ENCODE results near the gene CFAP45.
A peak's percentile ranks its signal among the peaks of the same experiment; 100 is the strongest.

The CFAP45 gene

DNA sequence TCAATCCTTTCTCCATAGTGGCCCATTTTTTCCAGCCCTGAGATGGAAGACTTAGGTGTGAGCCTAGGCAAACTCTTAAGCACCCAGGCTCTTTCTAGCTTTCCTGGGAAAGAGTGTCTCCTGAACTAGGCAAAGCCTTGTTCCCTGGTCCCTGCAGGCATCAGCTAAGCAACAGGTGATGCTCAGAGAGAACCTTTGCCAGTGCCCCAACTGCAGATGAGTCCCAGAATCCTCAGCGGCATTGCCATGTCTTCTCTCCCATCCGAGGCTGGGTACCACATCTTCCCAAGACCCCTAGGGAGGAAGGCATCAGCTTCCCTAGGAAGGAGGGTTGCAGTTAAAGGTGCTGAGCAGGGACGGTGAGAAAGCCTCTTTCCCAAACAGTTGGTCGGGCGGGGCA, 29.3 kb downstream of the CFAP45 start:
- DNase-seq: no peak

DNA sequence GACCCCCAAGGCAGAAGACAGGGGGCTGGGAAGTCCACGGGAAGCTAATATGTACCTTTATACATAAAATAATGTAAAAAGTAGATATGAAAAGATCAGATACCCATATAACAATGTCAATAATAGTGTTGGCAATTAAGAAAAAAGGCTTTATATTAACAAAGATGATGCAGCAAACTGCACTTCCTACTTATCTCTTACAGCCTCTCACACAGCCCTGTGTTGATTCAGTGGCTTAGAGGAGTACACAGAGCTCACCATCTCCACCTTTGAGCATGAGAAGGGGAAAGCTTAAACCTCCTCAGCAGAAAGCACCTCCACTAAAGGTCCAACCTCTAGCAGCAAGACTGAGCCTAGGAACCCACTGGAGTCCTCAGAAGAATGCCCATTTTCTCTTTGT, 30.4 kb downstream of the CFAP45 start:
- no peak for DNase-seq

DNA sequence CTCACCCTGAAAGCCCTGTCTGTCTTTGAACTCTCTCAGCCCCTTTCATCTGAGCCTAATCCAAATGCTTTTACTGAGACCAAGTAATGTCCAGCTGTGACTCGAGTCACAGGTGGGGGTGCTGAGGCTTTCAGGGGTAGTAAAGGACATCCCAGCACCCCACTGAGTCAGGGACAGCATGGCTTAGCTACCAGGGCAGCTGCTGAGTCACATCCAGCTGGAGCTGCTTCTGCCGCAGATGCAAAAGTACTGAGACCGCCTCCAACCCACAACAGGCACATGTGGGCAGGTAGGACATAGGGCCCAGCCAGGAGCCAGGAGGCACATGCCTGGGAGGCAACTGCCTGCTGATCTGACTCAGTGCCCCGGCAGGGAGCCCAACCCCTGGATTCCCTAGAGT, 30.8 kb downstream of the CFAP45 start:
- DNase-seq: peak; percentile 74

DNA sequence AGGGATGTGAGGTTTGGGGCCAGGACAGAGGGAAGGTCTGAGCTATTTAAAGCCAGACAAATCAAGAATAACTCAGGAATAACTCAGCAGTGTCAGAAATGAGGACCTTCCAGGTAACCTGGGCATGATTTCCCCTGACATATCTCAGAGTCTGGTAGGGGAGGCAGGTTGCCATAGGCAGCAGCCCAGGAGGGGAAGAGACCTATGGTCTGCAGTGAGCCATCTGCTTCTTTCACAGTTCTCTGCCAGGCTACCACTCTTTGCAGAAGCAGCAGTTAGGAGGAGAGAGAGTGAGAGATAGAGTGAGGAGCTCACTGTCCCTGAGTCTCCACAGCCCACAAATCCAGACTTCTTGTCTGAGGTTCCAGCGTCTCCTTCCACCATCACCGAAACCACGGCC, 31.2 kb downstream of the CFAP45 start:
- DNase-seq: no peak

DNA sequence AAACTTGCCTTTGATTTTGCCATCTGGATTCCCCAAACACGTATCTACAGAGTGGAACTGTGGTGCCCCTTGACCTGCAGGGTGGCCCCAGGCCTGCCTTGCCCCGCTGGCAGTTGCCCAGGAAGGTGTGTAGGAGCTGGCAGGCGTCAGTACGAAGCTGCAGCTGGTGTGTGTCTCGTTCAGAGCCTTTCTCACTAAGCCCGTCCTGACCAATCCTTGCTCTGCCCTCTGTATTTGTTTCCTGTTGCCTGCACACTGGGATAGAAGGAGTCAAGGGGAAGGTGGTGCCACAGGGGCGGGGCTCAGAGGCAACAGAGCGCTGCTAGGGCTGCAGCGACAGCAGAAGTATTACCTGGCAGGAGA, 32.3 kb downstream of the CFAP45 start:
- DNase-seq: no peak

DNA sequence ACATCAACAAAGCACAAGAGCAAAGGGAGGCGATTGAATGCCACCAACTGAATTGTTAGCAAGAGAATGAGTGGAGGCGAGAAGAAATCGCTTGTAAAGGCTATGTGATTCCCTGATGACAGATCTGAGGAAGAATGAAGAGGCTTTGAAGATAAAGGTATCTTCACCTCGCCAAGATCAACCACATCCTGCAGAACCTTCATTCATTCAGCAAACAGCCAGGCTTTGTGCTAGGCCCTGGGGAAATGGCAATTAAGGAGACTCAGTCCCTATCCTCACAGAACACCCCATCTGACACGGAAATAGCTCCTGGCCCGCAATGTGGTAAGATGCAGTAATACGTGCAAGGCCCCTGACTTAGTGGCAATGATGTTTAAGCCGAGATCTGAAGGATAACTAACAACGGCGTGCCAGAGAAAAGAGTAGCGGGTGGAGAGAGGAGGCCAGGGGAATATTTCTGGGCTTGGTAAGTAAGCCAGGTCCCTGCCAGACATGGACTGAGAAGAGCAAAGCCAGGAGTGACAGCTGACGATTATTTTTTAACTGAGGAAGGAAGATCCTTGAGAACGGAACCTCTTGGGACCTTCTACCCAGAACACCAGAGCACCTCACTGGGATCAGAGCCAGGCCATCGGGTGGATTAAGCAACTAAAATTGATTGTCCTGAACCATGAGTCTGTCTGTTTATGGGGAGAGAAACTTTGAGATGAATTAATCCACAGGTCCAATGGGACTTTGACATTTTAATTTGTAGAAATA, 32.9 kb downstream of the CFAP45 start:
- DNase-seq: no peak

DNA sequence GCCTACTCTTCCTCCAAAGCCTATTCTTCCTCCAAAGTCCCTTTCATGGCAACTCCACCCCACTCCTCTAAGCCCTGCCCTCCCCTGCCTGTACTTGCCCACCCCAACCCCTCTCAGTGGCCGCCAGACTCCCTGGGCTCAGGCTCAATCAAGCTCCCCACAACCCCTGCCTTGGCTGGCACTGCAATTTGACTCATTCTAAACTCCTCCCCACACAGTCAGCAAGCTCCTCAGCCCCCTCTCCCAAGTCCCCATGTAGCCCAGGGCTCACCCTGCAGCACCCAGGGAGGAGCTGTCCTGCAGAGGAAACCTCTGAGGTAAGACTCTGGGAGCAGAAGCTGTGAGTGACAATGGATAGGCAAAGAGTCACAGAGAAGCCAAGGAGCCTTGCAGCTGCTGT, 33.9 kb downstream of the CFAP45 start:
- DNase-seq: no peak

DNA sequence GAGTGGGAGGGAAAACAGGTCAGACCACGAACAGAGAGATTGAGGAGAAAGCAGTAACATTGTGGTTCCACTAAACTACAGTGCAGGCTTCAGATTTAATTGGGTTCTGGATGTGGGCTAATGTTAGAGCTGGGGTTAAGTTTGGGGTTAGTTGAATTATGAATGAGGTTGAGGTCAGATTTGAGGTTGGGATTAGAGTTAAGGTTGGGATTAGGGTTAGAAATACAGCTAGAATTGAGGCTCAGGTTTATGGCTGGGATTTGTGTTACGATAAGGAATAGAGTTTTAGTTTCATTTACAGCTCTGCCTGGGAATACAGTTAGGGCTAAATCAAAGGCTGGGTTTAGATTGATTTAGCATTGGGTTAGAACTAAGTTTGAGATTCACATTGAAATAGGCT, 35.7 kb downstream of the CFAP45 start:
- no peak for DNase-seq

DNA sequence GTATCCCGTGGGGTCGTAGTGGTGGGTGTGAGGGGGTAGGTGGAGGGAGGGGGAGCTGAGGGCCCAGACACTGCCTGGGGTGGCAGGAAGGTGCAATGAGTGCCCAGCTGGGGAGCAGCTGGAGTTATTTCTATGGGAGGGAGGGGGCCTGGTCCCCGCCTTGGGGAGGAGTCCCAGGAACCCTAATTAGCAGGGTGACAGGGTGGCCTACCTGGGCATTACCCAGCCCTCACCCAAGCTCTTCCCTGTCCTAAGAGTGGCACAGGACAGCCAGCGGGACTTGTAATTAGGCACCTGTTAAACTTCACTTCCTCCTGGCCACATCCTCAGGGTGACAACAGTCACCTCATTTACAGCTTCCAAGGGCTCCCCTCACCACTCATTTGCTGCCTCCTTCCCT, 37.4 kb downstream of the CFAP45 start, which contains the start of gene VSIG8:
Gene VSIG8 (minus strand): TSS at position 101 of the 400 bp plus-strand sequence. CDS start 136 bp downstream, outside the sequence.
- no peak for DNase-seq

DNA sequence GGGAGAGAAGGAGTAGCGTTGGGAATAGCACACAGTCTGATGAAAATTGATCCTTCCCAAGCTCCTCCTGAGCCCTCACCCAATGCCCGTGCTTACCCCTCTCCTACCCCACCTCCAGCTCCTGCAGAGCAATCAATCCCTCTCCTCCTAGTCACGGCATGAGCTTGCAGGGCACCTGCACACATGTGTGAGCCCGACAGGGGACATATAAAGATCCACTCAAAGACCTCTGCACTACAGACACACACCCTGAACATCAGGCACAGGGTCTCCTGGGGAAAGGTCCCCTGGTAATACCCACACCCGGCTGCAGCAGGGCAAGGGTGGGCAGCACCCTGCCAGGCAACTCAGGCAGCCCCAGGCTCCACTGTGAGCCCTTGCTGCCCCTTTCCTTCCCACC, 37.9 kb downstream of the CFAP45 start:
- DNase-seq: no peak

DNA sequence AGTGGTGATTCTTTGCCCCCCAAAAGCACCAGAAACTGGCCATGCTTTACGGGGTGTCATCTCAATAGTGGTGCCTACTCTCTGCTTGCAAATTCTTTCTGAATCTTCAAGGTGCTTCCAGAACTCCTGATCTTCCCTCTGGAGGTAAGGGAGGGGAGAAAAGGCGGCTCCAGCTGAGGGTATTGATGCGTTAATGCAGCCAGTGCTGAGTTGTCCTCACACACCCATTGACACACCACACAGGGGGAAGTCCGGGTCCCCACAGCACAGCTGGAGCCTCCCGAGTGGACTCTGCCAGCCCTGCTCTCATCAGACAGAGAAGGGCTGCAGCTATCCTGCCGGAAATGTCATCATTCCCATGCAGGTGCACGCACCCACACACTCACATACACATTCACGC, 38.7 kb downstream of the CFAP45 start:
- DNase-seq: no peak

DNA sequence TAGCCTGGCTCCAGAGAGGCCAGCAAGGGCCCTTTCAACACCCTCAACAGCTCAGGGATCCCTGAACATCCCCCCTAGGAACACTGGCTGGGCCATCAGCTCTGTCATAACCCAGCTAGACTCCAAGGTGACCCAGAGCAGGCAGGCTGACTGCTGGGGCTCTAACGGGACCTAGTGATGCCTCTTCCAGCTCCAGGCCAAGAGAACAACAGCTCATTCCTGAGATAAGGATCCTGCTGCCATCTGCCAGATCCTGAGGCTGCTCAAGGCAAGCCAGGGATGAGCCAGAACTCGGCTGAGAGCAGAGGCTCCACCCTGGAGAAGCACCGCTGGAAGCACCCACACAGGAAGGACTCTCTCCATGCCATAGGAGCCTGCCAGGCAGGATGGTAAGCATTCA, 39.5 kb downstream of the CFAP45 start:
- no peak for DNase-seq

DNA sequence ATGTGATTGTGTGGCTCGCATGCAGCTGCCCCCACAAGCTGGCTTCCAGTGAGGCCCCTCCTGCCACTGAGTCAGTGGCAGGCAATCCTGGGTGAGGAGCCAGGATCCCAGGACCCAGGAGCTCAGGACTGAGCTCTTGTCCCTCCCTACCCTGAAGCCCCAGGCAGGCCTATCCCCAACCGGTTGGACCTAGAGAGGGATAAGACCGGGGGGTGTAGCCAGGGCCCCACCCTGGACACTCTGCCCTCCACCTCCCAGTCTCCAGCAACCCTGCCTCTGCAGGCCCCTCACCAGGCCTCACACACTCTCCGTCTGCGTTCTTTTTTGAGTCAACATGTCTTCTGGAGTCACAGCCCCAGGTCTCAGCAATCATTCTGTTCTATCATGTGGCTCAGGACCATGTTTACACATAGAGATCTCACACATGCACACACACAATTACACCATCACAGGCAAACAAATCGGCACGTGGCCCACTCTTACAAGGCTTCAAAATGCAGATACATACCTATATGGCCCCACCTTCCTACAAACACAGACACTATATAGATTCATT, 40.1 kb downstream of the CFAP45 start:
- no peak for DNase-seq

DNA sequence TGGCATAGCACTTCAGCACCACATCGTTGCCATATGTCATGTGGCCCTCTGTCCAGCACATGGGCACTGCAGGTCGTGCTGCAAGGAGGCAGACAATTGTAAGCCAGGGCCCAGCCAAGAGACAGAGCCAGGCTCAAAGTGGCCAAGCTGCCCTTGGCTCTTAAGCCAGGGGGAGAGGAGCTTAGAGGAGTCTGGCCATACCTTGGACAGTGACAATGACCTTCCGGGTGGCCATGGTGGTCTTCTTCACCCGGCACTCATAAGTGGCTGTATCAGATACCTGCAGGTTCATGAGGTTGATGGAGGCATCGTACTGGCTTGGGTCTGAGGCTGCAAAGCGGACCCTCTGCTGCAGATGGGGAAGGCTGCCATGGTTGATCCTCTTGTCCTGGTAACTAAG, 42.1 kb downstream of the CFAP45 start:
- no peak for DNase-seq

DNA sequence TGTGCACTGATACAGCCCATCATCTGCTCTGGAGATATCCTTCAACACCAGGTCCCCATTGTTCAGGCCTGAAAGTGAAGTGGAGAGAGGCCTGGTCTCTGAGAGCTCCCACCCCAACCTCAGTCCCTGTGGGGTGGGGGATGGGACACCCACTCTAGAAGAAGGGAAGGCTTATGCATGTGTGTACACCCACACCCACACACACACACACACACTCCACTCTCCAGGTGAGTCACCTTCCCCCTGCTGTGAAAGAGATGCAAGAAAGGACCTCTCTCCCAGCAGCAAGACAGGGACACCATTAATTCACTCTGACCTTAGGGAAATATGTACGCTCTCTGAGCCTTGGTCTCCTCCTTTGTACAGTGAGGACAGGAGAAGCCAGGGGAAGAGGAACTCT, 43.4 kb downstream of the CFAP45 start:
- DNase-seq: no peak

DNA sequence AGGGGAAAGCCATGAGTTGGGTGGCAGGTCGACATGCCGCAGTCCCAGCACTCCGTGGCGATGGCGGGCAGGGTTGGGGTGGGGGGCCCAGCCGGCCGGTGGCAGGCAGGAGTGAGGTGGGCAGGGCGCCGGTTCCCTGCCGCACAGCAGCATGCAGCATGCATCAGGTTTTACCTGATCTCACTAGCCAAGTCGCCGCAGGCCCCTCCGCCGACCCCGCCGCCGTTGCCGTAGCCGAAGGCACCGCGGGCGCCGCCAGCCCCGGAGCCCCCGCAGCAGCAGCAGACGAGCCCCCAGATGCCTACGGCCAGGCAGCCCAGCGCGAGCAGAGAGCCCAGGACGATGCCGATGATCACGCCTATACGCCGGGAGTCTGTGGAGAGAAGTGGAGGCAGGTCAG, 44.3 kb downstream of the CFAP45 start:
- no peak for DNase-seq

DNA sequence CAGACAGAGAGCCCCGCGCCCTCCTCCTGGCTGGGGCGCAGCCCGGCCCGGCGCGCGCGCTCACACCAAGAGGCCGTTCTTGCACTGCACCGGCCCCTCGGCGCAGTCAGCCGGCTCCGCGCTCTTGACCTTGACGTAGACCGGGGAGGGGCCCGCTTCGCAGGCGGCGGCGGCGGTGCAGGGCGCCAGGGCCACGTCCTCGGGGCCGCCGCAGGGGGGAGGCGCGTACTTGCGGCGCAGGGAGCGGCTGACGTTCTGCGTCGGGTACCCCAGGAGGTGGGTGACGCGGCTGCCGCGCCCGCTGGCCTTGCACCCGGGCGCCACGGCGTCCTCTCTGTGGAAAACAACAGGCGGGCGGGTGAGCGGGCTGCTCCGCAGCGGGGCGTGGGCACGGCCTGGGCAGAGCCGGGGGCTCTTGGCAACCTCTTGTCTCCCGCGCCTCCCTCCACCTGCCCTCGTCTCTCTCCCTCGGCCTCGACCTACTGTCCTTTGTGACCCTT, 45.2 kb downstream of the CFAP45 start:
- DNase-seq: peak; percentile 85

DNA sequence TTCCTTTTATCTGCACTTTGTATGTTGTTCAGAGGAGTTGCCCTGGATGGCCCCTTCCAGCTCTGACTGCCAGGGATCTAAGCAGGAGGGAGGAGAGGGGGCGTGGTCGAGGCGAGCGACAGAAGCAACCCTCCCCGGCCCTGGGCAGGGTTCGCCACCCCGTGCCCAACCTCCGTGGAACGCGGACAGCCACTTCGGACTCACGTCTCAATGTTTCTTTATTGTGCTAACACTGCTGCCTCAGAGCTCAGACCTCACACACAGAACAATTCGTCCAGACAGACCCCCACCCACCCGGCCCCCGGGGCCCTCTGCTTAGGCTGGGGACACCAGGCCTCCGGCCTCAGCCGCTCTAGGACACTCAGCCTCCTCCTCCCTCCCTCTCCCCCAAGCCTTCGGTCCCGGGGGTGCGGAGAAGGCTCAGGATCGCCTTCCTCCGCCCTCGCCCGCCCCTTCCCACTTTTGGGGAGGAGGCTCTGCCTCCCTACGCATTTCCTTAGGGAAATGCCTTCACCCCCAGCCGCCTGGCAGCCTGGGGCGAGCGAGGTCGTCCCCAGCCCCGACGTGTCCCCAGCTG, 45.8 kb downstream of the CFAP45 start:
- peak; percentile 71 for DNase-seq

DNA sequence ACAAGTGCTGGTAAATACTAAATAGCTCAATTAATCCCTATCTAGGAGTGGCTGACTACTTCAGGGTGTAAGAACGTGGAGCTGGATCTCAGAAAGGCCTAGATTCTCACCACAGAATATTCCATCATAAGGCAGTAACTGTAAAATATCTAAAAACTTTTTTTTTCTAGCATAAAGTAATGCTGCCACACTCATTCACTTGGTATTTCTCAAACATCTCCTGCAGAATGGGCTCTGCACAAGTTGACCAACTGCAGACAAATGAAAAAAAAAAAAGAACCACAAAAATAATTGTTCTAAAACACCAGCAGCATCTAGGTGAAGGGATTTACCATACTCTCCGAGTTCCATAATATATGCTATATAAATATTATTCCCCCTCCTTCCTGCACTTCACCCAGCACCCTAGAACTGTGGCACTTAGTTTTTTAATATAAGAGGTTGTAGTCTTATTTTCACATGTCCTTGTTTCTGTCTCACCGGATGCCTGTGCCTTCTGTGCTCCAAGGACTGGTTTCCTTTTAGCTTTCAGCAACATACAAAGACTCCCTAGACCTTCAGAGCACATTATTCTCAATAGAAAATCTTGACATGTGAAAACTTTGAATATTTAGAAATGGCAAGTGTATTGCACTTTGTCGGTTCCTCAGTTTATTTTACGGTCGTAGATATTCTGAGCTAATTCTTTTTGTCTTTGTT, 46.4 kb downstream of the CFAP45 start:
- peak; percentile 47 for DNase-seq

DNA sequence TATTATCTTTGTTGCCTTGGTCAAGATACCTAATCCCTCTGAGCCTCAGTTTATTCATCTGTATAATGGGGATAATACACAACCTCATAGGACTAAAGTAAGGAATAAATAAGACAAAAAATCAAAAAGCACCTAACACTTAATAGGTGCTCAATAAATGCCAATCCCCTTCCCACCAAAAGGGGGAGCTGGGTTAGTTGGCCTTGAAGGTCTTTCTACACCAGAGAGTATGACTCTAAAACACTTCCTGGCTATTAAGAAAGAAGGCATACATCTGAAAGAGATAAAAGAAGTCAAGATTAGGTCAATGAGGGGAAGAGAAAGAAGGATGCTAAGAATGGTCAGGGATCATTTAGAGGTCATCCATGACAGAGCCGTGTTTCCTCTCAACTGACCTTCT, 48.6 kb downstream of the CFAP45 start:
- DNase-seq: no peak

DNA sequence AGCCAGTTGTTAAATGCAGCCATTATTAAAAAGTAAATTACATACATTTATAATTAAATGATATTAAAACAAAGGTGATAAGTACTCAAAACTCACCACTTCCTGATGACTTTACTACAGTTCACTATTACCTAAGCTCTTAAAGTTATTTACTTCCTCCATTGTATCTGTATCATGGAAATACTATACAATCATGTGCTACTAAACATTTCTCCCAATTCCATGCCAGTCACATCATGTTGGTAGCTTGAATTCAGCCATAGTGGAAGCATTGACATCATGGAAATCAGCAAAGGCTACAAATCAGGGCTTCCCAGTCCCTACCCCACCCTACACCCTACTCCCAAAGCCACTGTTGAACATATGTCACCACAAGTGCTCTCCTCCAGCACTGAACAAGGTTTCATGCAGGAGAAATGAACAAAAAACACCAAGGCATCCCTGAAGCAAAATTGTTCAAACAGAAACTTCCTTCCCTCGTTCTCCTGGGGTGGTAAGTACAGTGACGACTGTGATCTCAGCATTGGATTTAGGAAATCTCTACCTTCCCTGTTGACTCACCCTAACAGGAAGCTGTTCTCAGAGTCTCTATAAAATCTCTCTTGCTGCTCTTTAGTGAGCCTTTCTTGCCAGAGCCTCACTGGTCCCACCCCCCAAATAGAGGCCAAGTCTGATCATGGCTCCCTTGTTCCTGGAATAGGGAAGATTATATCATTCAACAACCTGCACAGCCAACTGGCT, 50.2 kb downstream of the CFAP45 start:
- peak; percentile 70 for DNase-seq

DNA sequence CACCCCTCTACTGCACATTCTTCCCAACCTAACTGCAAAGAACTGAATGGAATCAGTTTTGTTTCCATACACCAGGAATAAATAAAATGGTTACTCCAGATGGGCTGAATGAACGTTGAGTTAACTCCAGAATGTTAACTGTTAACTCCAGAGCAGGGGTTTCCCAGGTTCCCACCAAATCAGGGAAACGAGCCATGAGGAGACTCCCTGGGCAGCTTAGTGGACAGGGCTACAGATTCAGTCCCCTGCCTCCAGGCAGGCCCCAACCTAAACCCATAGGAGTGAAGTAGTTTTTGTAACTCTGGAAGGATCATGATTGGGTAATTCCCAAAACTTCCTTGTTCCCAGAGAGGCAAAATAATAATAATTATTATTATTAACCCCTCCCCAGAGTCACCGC, 51.6 kb downstream of the CFAP45 start:
- no peak for DNase-seq

DNA sequence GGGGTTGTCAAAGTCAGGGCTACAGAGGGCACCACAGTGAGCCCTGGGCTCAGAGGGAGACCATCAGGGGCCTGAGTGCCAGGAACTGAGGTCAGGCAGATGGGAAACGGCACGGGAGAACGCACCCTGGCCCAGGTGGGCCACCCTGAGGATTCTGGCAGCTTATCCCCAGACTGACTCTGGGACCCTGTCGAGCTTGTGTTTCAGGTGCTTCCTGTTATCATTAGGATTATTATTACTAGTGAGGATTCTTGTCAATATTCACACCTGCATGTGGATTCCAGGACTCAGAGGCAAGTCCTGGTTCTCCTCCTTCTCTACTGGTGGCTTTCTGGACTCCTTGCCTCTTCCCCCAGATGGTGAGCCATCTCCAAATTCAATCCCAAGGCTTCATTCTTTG, 52.7 kb downstream of the CFAP45 start:
- no peak for DNase-seq

Data from EL (cell line).